WTC11 (cell line): Measurements from ENCODE around the gene TOM1L2. TPM values are rescaled to one million over a fixed set of nuclear protein-coding genes. Genes with fewer than 3 reads are reported as not detected.

Experiments used
- ATAC-seq: fragments of 200-7000 bp; cut with Tn5 transposase; 2 replicates; pipeline ENCODE4 v1.10.0; 2021; ENCODE audit warnings: mild to moderate bottlenecking, moderate library complexity
- CTCF ChIA-PET: fragments of 300-600 bp; sonication (Branson Sonifier 250); formaldehyde crosslinking; loops from one replicate; lab custom pipeline; 2021; ENCODE audit warnings: antibody characterized with exemption; lab: Charles Lee
- POLR2A ChIA-PET: fragments of 350-600 bp; sonication (Branson Sonifier 250); formaldehyde crosslinking; loops from one replicate; lab custom pipeline; 2021; ENCODE audit warnings: antibody characterized with exemption; lab: Charles Lee
- DNase-seq: peaks from one replicate; pipeline ENCODE4 v3.0.0; 2021; ENCODE audit warnings: low spot score
- H3K27ac Mint-ChIP-seq: 2 replicates; pipeline ENCODE4 v1.8.0; 2021; ENCODE audit warnings: mixed read lengths
- H3K27me3 Mint-ChIP-seq: 2 replicates; pipeline ENCODE4 v1.8.0; 2021; ENCODE audit warnings: low read depth, mild to moderate bottlenecking, moderate library complexity, mixed read lengths
- H3K36me3 Mint-ChIP-seq: 2 replicates; pipeline ENCODE4 v1.8.0; 2021; ENCODE audit warnings: mixed read lengths
- H3K4me1 Mint-ChIP-seq: 2 replicates; pipeline ENCODE4 v1.8.0; 2022; ENCODE audit warnings: mixed read lengths
- H3K4me3 Mint-ChIP-seq: 2 replicates; pipeline ENCODE4 v1.8.0; 2021; ENCODE audit warnings: mild to moderate bottlenecking, moderate library complexity, mixed read lengths
- H3K9me3 Mint-ChIP-seq: 2 replicates; pipeline ENCODE4 v1.8.0; 2021; ENCODE audit warnings: mixed read lengths
- AFF4 ChIP-seq: sonication (generic); formaldehyde crosslinking; IDR thresholded peaks from 2 replicates; pipeline ENCODE4 v1.8.1; 2023; ENCODE audit warnings: mild to moderate bottlenecking, missing genetic modification reagents, borderline replicate concordance
- AR ChIP-seq: fragments of 250-450 bp; sonication (Bioruptor Pico); IDR thresholded peaks from 2 replicates; pipeline ENCODE4 v1.9.0; 2021; ENCODE audit warnings: mild to moderate bottlenecking
- ATF1 ChIP-seq: sonication (generic); formaldehyde crosslinking; IDR thresholded peaks from 2 replicates; pipeline ENCODE4 v1.8.1; 2023; ENCODE audit warnings: mild to moderate bottlenecking, moderate library complexity, missing genetic modification reagents
- FOXJ3 ChIP-seq: sonication (generic); formaldehyde crosslinking; IDR thresholded peaks from 2 replicates; pipeline ENCODE4 v1.9.0; 2021; ENCODE audit warnings: missing genetic modification reagents, mild to moderate bottlenecking, borderline replicate concordance
- FOXP1 ChIP-seq: sonication (generic); formaldehyde crosslinking; IDR thresholded peaks from 2 replicates; pipeline ENCODE4 v1.8.0; 2022; ENCODE audit warnings: missing genetic modification reagents, mild to moderate bottlenecking, moderate library complexity, borderline replicate concordance
- FOXP4 ChIP-seq: sonication (generic); formaldehyde crosslinking; IDR thresholded peaks from 2 replicates; pipeline ENCODE4 v1.8.0; 2022; ENCODE audit warnings: mild to moderate bottlenecking, missing genetic modification reagents
- GABPB1 ChIP-seq: sonication (generic); formaldehyde crosslinking; IDR thresholded peaks from 2 replicates; pipeline ENCODE4 v1.8.1; 2023; ENCODE audit warnings: mild to moderate bottlenecking, missing genetic modification reagents
- HMGXB4 ChIP-seq: sonication (generic); formaldehyde crosslinking; IDR thresholded peaks from 2 replicates; pipeline ENCODE4 v1.8.1; 2023; ENCODE audit warnings: mild to moderate bottlenecking, moderate library complexity, missing genetic modification reagents
- MLX ChIP-seq: sonication (generic); formaldehyde crosslinking; IDR thresholded peaks from 2 replicates; pipeline ENCODE4 v1.8.1; 2023; ENCODE audit warnings: mild to moderate bottlenecking, missing genetic modification reagents, moderate library complexity
- NFYB ChIP-seq: sonication (generic); formaldehyde crosslinking; conservative IDR thresholded peaks from 2 replicates; pipeline ENCODE4 v1.8.0; 2022; ENCODE audit warnings: low read depth, missing genetic modification reagents
- OVOL2 ChIP-seq: fragments of 250-450 bp; sonication (Bioruptor Pico); IDR thresholded peaks from 2 replicates; pipeline ENCODE4 v1.9.0; 2021; ENCODE audit warnings: mild to moderate bottlenecking, borderline replicate concordance
- SMAD3 ChIP-seq: sonication (generic); formaldehyde crosslinking; IDR thresholded peaks from 2 replicates; pipeline ENCODE4 v1.8.0; 2022; ENCODE audit warnings: missing genetic modification reagents, mild to moderate bottlenecking, borderline replicate concordance
- TP53 ChIP-seq: sonication (generic); formaldehyde crosslinking; IDR thresholded peaks from 2 replicates; pipeline ENCODE4 v1.8.1; 2023; ENCODE audit warnings: mild to moderate bottlenecking, missing genetic modification reagents
- ZBTB21 ChIP-seq: sonication (generic); formaldehyde crosslinking; IDR thresholded peaks from 2 replicates; pipeline ENCODE4 v1.8.1; 2023; ENCODE audit warnings: mild to moderate bottlenecking, missing genetic modification reagents, borderline replicate concordance
- ZNF121 ChIP-seq: sonication (generic); formaldehyde crosslinking; IDR thresholded peaks from 2 replicates; pipeline ENCODE4 v1.8.0; 2023; ENCODE audit warnings: missing genetic modification reagents
- ZNF317 ChIP-seq: sonication (generic); formaldehyde crosslinking; IDR thresholded peaks from 2 replicates; pipeline ENCODE4 v1.8.1; 2023; ENCODE audit warnings: low read depth, mild to moderate bottlenecking, moderate library complexity, missing genetic modification reagents, borderline replicate concordance
- total RNA-seq: library from RNA; stranded (reverse); gene quantifications from 3 replicates; pipeline ENCODE4 v1.2.3, GENCODE V29; 2021

The TOM1L2 gene
- total RNA-seq, 1 experiment from 2014 or later: 6.4 TPM

GRCh38 chr17:17830740-17831207, 141.4 kb downstream of the TOM1L2 start:
- POLR2A ChIA-PET: no interaction called here
- no peak for ATAC-seq
- Mint-ChIP-seq H3K27me3 (no peaks in the 10 kb centered on the region), H3K27ac (peak overlapping the region; percentile 65), H3K4me3 (no peak overlapping the region), H3K9me3 (no peaks in the 10 kb centered on the region), H3K4me1 (peaks cover 58% of the 10 kb centered on the region), H3K36me3 (peaks cover 24% of the 10 kb centered on the region)
- CTCF ChIA-PET: interaction anchor here (1.0 kb wide), 1 partner anchor 18 kb away, joined by 3 read pairs; no protein-coding TSS in a partner anchor
- no peak for DNase-seq
- TF ChIP-seq GABPB1 (CRISPR knock-in tag) (peak; percentile 75), NFYB (CRISPR knock-in tag) (no peak)

- POLR2A ChIA-PET: no interaction called here
- H3K36me3 Mint-ChIP-seq: peaks cover 24% of the 10 kb centered on the region
- ATAC-seq (no peak), DNase-seq (no peak)
- H3K4me3 Mint-ChIP-seq: no peak overlapping the region
- H3K27me3 Mint-ChIP-seq: no peaks in the 10 kb centered on the region
- no peak overlapping the region for H3K27ac Mint-ChIP-seq
- peaks cover 59% of the 10 kb centered on the region for H3K4me1 Mint-ChIP-seq
- no peaks in the 10 kb centered on the region for H3K9me3 Mint-ChIP-seq
- CTCF ChIA-PET: interaction anchor here (1.3 kb wide), 1 partner anchor 15 kb away, joined by 3 read pairs; no protein-coding TSS in a partner anchor
- TF ChIP-seq ZNF121 (CRISPR knock-in tag) (no peak), AR (CRISPR knock-in tag) (no peak), ATF1 (CRISPR knock-in tag) (no peak), ZBTB21 (CRISPR knock-in tag) (no peak), TP53 (CRISPR knock-in tag) (no peak), ZNF317 (no peak), SMAD3 (CRISPR knock-in tag) (no peak), HMGXB4 (CRISPR knock-in tag) (no peak), MLX (no peak), FOXP4 (CRISPR knock-in tag) (no peak), FOXP1 (no peak), FOXJ3 (no peak), AFF4 (no peak), OVOL2 (CRISPR knock-in tag) (no peak)
- TF ChIP-seq, all 79 proteins: peak for 0
Measured at GRCh38 chr17:17830269-17830567, 142.0 kb downstream of the TOM1L2 start.
